HepG2 (cell line): ENCODE results near the gene TJAP1. TPM values are rescaled to one million over a fixed set of nuclear protein-coding genes. Genes with fewer than 3 reads are reported as not detected.

Experiments used
- BRD4 ChIP-seq: sonication (generic); formaldehyde crosslinking; IDR thresholded peaks from 2 replicates; pipeline ENCODE4 v1.4.0; 2020; ENCODE audit warnings: missing genetic modification reagents
- CBX5 ChIP-seq: sonication (generic); formaldehyde crosslinking; IDR thresholded peaks from 2 replicates; pipeline ENCODE4 v1.4.0; 2020; ENCODE audit warnings: missing genetic modification reagents, borderline replicate concordance
- DNMT1 ChIP-seq: sonication (generic); formaldehyde crosslinking; IDR thresholded peaks from 2 replicates; pipeline ENCODE4 v1.5.1; 2020; ENCODE audit warnings: mild to moderate bottlenecking, missing genetic modification reagents
- MED1 ChIP-seq: sonication (generic); formaldehyde crosslinking; IDR thresholded peaks from 2 replicates; pipeline ENCODE4 v1.4.0; 2020; ENCODE audit warnings: missing genetic modification reagents
- NR2F6 ChIP-seq, 2 experiments: IDR thresholded peaks; 2 replicates each; pipeline ENCODE4 v1.6.1; 2016; ENCODE audit warnings: antibody characterized with exemption in 1 of 2, mild to moderate bottlenecking in 1 of 2
- PAWR ChIP-seq: sonication (generic); formaldehyde crosslinking; IDR thresholded peaks from 2 replicates; pipeline ENCODE4 v1.4.0; 2020; ENCODE audit warnings: missing genetic modification reagents, mild to moderate bottlenecking, borderline replicate concordance
- PPARG ChIP-seq: conservative IDR thresholded peaks from 2 replicates; pipeline ENCODE4 v1.6.1; 2016; ENCODE audit warnings: missing biosample characterization, missing genetic modification reagents
- SMAD3 ChIP-seq: sonication (generic); formaldehyde crosslinking; IDR thresholded peaks from 2 replicates; pipeline ENCODE4 v1.4.0; 2020; ENCODE audit warnings: missing genetic modification reagents
- ZEB1 ChIP-seq: IDR thresholded peaks from 2 replicates; pipeline ENCODE4 v1.6.1; 2012; ENCODE audit warnings: mild to moderate bottlenecking, low read depth, inconsistent platforms; ENCODE audit not compliant: insufficient replicate concordance
- ZFP90 ChIP-seq: sonication (generic); formaldehyde crosslinking; IDR thresholded peaks from 2 replicates; pipeline ENCODE4 v1.8.0; 2022; ENCODE audit warnings: missing genetic modification reagents, mild to moderate bottlenecking, inconsistent platforms, borderline replicate concordance
- ZNF510 ChIP-seq: sonication (generic); formaldehyde crosslinking; IDR thresholded peaks from 2 replicates; pipeline ENCODE4 v1.4.0; 2020; ENCODE audit warnings: low read depth, mild to moderate bottlenecking, missing genetic modification reagents
- ZNF557 ChIP-seq: sonication (generic); formaldehyde crosslinking; IDR thresholded peaks from 2 replicates; pipeline ENCODE4 v1.4.0; 2020; ENCODE audit warnings: missing genetic modification reagents
- ZNF629 ChIP-seq: sonication (generic); formaldehyde crosslinking; conservative IDR thresholded peaks from 2 replicates; pipeline ENCODE4 v1.5.0; 2020; ENCODE audit warnings: missing genetic modification reagents
- ZNF7 ChIP-seq: IDR thresholded peaks from 2 replicates; pipeline ENCODE4 v1.6.1; 2016; ENCODE audit warnings: missing biosample characterization, missing genetic modification reagents
- polyA plus RNA-seq, 8 experiments: library from polyadenylated mRNA; depleted of rRNA in 3 of 8; stranded (reverse) in 7 of 8; unstranded in 1 of 8; fragments of >200 nt; fragmentation: Illumina TruSeq in 4 of 8; extraction: Trizol in 4 of 8; gene quantifications; 2 replicates each; pipeline versions ENCODE4 v1.2.1 to v1.2.3, GENCODE V29; 2011 to 2016; ENCODE audit warnings: low read depth in 4 of 8, missing spikeins in 1 of 8, mixed read lengths in 1 of 8; ENCODE audit not compliant: insufficient read depth in 1 of 8
- total RNA-seq, 5 experiments: library from RNA; depleted of rRNA; stranded (reverse); fragments of >200 nt; fragmentation: Illumina TruSeq; extraction: Trizol; gene quantifications; 2 replicates each; pipeline ENCODE4 v1.2.3, GENCODE V29; 2016; ENCODE audit warnings: low read depth in 1 of 5
- TF ChIP-seq, protein P1 (sequence below): sonication (generic); formaldehyde crosslinking; IDR thresholded peaks from 2 replicates; pipeline ENCODE4 v1.8.1; 2023; ENCODE audit warnings: mild to moderate bottlenecking, missing genetic modification reagents
- TF ChIP-seq, protein P2 (sequence below): sonication (generic); formaldehyde crosslinking; IDR thresholded peaks from 2 replicates; pipeline ENCODE4 v1.5.1; 2020; ENCODE audit warnings: missing genetic modification reagents, mild to moderate bottlenecking, borderline replicate concordance
- TF ChIP-seq, protein P3 (sequence below): sonication (generic); formaldehyde crosslinking; IDR thresholded peaks from 2 replicates; pipeline ENCODE4 v1.5.1; 2020; ENCODE audit warnings: missing genetic modification reagents, mild to moderate bottlenecking, borderline replicate concordance
- TF ChIP-seq, protein P4 (sequence below): IDR thresholded peaks from 2 replicates; pipeline ENCODE4 v1.6.1; 2016; ENCODE audit warnings: missing compliant biosample characterization, missing genetic modification reagents, borderline replicate concordance
- TF ChIP-seq, protein P5 (sequence below): sonication (generic); formaldehyde crosslinking; IDR thresholded peaks from 2 replicates; pipeline ENCODE4 v1.5.1; 2020; ENCODE audit warnings: mild to moderate bottlenecking, missing genetic modification reagents, borderline replicate concordance
- TF ChIP-seq, protein P6 (sequence below): sonication (generic); formaldehyde crosslinking; conservative IDR thresholded peaks from 2 replicates; pipeline ENCODE4 v1.4.0; 2020; ENCODE audit warnings: mild to moderate bottlenecking, missing genetic modification reagents, moderate library complexity

TJAP1 gene
- total and polyA plus RNA-seq, 2 of the 13 experiments (the other 11 are each of a cell fraction or from before 2014, with no cell fraction given) = 15.7 to 41.6 TPM

DNA sequence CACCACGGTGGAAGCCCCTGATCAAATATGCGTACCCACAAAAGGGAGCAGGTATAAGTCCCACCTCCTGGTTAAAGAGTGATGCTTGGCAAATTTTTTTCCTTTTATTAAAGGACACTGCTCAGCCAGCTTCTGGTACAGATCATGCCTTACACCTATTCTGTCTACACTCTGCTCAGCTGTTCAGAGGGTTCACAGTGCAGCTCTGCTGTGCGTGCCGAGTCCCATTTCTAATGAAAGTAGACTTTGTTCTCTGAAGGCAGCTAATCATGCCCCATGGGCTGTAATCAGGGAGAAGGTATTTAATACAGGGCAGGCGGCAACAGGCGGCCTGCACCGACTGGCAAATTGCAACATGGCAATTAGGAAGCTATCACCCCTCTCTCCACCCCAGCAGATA lies 16.5 kb downstream of the TJAP1 start (continued):
- TF ChIP-seq ZEB1 (no peak), SMAD3 (CRISPR knock-in tag) (no peak), DNMT1 (CRISPR knock-in tag) (no peak), CBX5 (CRISPR knock-in tag) (no peak), ZNF629 (peak; percentile 54; the same call in 1 of the 2 replicates), ZNF557 (no peak), ZNF510 (0 out of 2 replicates have a peak, but pooled peaks have one; percentile 39), ZNF7 (CRISPR knock-in tag) (no peak), PAWR (CRISPR knock-in tag) (no peak), ZFP90 (CRISPR knock-in tag) (no peak), BRD4 (CRISPR knock-in tag) (no peak), MED1 (CRISPR knock-in tag) (peak; percentile 50; the same call in 1 of the 2 replicates), PPARG (peak; percentile 51; the same call in 1 of the 2 replicates), NR2F6 (IDR thresholded peaks at IDR 0.05) (no peak; the same call in 1 of the 2 replicates), NR2F6 (CRISPR knock-in tag; IDR thresholded peaks at IDR 0.05) (peak; percentile 39; the same call in 1 of the 2 replicates)
- TF ChIP-seq, protein P1, sequence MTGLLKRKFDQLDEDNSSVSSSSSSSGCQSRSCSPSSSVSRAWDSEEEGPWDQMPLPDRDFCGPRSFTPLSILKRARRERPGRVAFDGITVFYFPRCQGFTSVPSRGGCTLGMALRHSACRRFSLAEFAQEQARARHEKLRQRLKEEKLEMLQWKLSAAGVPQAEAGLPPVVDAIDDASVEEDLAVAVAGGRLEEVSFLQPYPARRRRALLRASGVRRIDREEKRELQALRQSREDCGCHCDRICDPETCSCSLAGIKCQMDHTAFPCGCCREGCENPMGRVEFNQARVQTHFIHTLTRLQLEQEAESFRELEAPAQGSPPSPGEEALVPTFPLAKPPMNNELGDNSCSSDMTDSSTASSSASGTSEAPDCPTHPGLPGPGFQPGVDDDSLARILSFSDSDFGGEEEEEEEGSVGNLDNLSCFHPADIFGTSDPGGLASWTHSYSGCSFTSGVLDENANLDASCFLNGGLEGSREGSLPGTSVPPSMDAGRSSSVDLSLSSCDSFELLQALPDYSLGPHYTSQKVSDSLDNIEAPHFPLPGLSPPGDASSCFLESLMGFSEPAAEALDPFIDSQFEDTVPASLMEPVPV (CRISPR knock-in tag) = no peak
- TF ChIP-seq, protein P2, sequence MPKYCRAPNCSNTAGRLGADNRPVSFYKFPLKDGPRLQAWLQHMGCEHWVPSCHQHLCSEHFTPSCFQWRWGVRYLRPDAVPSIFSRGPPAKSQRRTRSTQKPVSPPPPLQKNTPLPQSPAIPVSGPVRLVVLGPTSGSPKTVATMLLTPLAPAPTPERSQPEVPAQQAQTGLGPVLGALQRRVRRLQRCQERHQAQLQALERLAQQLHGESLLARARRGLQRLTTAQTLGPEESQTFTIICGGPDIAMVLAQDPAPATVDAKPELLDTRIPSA (CRISPR knock-in tag) = no peak
- TF ChIP-seq, protein P3, sequence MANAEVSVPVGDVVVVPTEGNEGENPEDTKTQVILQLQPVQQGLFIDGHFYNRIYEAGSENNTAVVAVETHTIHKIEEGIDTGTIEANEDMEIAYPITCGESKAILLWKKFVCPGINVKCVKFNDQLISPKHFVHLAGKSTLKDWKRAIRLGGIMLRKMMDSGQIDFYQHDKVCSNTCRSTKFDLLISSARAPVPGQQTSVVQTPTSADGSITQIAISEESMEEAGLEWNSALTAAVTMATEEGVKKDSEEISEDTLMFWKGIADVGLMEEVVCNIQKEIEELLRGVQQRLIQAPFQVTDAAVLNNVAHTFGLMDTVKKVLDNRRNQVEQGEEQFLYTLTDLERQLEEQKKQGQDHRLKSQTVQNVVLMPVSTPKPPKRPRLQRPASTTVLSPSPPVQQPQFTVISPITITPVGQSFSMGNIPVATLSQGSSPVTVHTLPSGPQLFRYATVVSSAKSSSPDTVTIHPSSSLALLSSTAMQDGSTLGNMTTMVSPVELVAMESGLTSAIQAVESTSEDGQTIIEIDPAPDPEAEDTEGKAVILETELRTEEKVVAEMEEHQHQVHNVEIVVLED (CRISPR knock-in tag) = no peak
- TF ChIP-seq, protein P4, sequence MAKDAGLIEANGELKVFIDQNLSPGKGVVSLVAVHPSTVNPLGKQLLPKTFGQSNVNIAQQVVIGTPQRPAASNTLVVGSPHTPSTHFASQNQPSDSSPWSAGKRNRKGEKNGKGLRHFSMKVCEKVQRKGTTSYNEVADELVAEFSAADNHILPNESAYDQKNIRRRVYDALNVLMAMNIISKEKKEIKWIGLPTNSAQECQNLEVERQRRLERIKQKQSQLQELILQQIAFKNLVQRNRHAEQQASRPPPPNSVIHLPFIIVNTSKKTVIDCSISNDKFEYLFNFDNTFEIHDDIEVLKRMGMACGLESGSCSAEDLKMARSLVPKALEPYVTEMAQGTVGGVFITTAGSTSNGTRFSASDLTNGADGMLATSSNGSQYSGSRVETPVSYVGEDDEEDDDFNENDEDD (CRISPR knock-in tag) = no peak
- TF ChIP-seq, protein P5, sequence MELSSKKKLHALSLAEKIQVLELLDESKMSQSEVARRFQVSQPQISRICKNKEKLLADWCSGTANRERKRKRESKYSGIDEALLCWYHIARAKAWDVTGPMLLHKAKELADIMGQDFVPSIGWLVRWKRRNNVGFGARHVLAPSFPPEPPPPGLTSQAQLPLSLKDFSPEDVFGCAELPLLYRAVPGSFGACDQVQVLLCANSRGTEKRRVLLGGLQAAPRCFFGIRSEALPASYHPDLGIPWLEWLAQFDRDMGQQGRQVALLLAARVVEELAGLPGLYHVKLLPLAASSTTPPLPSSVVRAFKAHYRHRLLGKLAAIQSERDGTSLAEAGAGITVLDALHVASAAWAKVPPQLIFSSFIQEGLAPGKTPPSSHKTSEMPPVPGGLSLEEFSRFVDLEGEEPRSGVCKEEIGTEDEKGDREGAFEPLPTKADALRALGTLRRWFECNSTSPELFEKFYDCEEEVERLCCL (CRISPR knock-in tag) = peak; percentile 64; the same call in 1 of the 2 replicates
- TF ChIP-seq, protein P6, sequence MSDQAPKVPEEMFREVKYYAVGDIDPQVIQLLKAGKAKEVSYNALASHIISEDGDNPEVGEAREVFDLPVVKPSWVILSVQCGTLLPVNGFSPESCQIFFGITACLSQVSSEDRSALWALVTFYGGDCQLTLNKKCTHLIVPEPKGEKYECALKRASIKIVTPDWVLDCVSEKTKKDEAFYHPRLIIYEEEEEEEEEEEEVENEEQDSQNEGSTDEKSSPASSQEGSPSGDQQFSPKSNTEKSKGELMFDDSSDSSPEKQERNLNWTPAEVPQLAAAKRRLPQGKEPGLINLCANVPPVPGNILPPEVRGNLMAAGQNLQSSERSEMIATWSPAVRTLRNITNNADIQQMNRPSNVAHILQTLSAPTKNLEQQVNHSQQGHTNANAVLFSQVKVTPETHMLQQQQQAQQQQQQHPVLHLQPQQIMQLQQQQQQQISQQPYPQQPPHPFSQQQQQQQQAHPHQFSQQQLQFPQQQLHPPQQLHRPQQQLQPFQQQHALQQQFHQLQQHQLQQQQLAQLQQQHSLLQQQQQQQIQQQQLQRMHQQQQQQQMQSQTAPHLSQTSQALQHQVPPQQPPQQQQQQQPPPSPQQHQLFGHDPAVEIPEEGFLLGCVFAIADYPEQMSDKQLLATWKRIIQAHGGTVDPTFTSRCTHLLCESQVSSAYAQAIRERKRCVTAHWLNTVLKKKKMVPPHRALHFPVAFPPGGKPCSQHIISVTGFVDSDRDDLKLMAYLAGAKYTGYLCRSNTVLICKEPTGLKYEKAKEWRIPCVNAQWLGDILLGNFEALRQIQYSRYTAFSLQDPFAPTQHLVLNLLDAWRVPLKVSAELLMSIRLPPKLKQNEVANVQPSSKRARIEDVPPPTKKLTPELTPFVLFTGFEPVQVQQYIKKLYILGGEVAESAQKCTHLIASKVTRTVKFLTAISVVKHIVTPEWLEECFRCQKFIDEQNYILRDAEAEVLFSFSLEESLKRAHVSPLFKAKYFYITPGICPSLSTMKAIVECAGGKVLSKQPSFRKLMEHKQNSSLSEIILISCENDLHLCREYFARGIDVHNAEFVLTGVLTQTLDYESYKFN (CRISPR knock-in tag) = peak; percentile 85
